K562 (cell line): Measurements from ENCODE around the gene APBA2. TPM values are rescaled to one million over a fixed set of nuclear protein-coding genes. Genes with fewer than 3 reads are reported as not detected.

Experiments used
- BRD4 ChIP-seq: fragments of 200-600 bp; sonication (generic); IDR thresholded peaks from 2 replicates; pipeline ENCODE4 v1.6.1; 2017; ENCODE audit warnings: inconsistent platforms
- CBFA2T3 ChIP-seq: fragments of 450-650 bp; IDR thresholded peaks from 2 replicates; pipeline ENCODE4 v1.6.1; 2017
- CBX8 ChIP-seq: fragments of 200-600 bp; sonication (generic); IDR thresholded peaks from 2 replicates; pipeline ENCODE4 v1.6.1; 2012; ENCODE audit warnings: borderline replicate concordance, mixed run types, low read depth, mild to moderate bottlenecking, moderate library complexity, mixed read lengths, low read length, control low read depth, inconsistent platforms; ENCODE audit not compliant: poor library complexity, severe bottlenecking; ENCODE audit errors: extremely low read depth
- CCNT2 ChIP-seq: IDR thresholded peaks from 2 replicates; pipeline ENCODE4 v1.6.1; 2011; ENCODE audit warnings: borderline replicate concordance, low read depth, mild to moderate bottlenecking, moderate library complexity, mixed read lengths, low read length; ENCODE audit not compliant: insufficient read length; ENCODE audit errors: extremely low read depth
- HDAC8 ChIP-seq: fragments of 450-650 bp; IDR thresholded peaks from 2 replicates; pipeline ENCODE4 v1.6.1; 2016; ENCODE audit warnings: mild to moderate bottlenecking, missing genetic modification characterization, moderate library complexity, missing compliant biosample characterization
- MAFK ChIP-seq: IDR thresholded peaks from 2 replicates; pipeline ENCODE4 v1.6.1; 2011; ENCODE audit warnings: low read length, improper control_type of control experiment
- MBD2 ChIP-seq: sonication (generic); IDR thresholded peaks from 2 replicates; pipeline ENCODE4 v1.6.1; 2016; ENCODE audit warnings: low read depth, borderline replicate concordance
- PHF8 ChIP-seq: fragments of 200-600 bp; sonication (generic); IDR thresholded peaks from 2 replicates; pipeline ENCODE4 v1.6.1; 2012; ENCODE audit warnings: mixed run types, mild to moderate bottlenecking, inconsistent platforms, low read length, moderate library complexity, borderline replicate concordance
- RHOXF2B ChIP-seq: fragments of 250-450 bp; sonication (Bioruptor Pico); conservative IDR thresholded peaks from 2 replicates; pipeline ENCODE4 v1.5.1; 2021
- ZBTB7A ChIP-seq: IDR thresholded peaks from 2 replicates; pipeline ENCODE4 v1.6.1; 2011; ENCODE audit warnings: low read depth, mild to moderate bottlenecking, low read length, moderate library complexity, borderline replicate concordance; ENCODE audit not compliant: control insufficient read depth
- ZNF146 ChIP-seq: IDR thresholded peaks from one replicate; pipeline ENCODE4 v1.6.1; 2018; ENCODE audit warnings: missing compliant biosample characterization; ENCODE audit not compliant: unreplicated experiment
- polyA plus RNA-seq, 8 experiments: library from polyadenylated mRNA; depleted of rRNA in 4 of 8; stranded (reverse) in 5 of 8; unstranded in 3 of 8; fragments of >200 nt; fragmentation: Nextera tagmentation in 2 of 8; fragmentation: Illumina TruSeq in 1 of 8; extraction: Ambion mirVana in 2 of 8; extraction: Trizol in 1 of 8; gene quantifications; 2 replicates each; pipeline versions ENCODE4 v1.2.1 to v1.2.3, GENCODE V29; 2011 to 2014; ENCODE audit warnings: inconsistent platforms in 1 of 8, missing spikeins in 1 of 8
- total RNA-seq, 7 experiments: library from RNA; depleted of rRNA in 6 of 7; stranded (reverse); fragments of >200 nt in 6 of 7; fragmentation: Illumina TruSeq in 2 of 7; extraction: Trizol in 2 of 7; gene quantifications; 2 replicates each; pipeline versions ENCODE4 v1.2.1 to v1.2.3, GENCODE V29; 2011 to 2021; ENCODE audit warnings: low replicate concordance in 1 of 7
- TF ChIP-seq, protein P1 (sequence below): fragments of 250-450 bp; sonication (Bioruptor Pico); IDR thresholded peaks from 2 replicates; pipeline ENCODE4 v1.4.0; 2020; ENCODE audit warnings: mild to moderate bottlenecking
- TF ChIP-seq, protein P2 (sequence below), 2 experiments: IDR thresholded peaks; 2 replicates each; pipeline ENCODE4 v1.6.1; 2012; ENCODE audit warnings: improper control_type of control experiment in 2 of 2, low read depth in 2 of 2, low read length in 2 of 2, borderline replicate concordance in 1 of 2
- TF ChIP-seq, protein P3 (sequence below): fragments of 250-450 bp; sonication (Bioruptor Pico); IDR thresholded peaks from 2 replicates; pipeline ENCODE4 v1.8.0; 2022; ENCODE audit warnings: inconsistent platforms
- TF ChIP-seq, protein P4 (sequence below): sonication (generic); formaldehyde crosslinking; IDR thresholded peaks from 2 replicates; pipeline ENCODE4 v1.9.0; 2022; ENCODE audit warnings: mild to moderate bottlenecking, missing genetic modification reagents
- TF ChIP-seq, protein P5 (sequence below): fragments of 450-650 bp; formaldehyde crosslinking; IDR thresholded peaks from 2 replicates; pipeline ENCODE4 v1.4.0; 2022; ENCODE audit warnings: mild to moderate bottlenecking, moderate library complexity
- TF ChIP-seq, protein P6 (sequence below): fragments of 250-450 bp; sonication (Bioruptor Pico); IDR thresholded peaks from 2 replicates; pipeline ENCODE4 v1.5.0; 2021

APBA2 gene
- total and polyA plus RNA-seq, 9 of the 15 experiments (the other 6 are each of a cell fraction or from before 2014, with no cell fraction given), result 0.24 to 40.9 (median 25.2) TPM

DNA sequence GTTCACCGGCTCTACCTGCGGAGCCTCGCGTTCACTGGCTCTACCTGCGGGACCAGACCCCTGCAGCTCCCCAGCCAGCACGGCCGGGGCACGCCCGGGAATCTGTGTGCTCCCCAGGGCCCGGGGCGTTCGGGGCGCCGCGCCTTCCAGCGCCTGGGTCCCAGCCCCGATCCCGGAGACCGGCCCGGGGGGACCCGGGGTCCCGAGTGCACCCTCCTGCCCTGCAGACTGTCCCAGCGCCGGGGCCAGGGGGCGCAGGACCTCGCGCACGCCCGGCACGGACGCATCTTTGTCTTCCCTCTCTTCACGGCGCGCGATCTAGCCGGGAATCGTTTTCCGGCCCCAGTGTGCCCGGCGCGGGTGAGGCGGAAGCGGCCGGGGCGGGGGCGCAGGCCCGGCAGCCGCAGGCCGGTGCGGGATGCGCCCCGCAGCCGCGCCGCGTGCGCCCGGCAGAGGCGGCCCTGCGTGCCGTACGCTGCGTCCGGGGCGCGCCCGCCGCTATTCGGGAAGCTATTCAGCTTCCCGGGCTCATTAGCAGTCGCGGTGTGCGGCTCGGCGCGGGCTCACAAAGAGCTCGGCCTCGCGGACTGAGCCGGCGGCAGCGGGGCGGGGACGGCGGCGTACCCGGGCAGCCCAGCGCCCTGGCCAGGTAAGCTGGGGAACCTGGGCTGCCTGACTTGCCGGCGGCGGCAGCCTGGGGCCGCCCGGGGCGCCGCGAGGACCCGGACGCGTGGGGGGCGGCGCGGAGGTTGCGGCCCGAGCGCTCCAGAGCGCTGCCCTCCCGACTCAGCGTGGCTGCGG lies at the start of gene APBA2 (continued):
- TF ChIP-seq ZBTB7A (peak; percentile 64; the same call in 1 of the 2 replicates), CBFA2T3 (peak; percentile 63), HDAC8 (no peak), PHF8 (peak; percentile 72; the same call in 1 of the 2 replicates), RHOXF2B (no peak), ZNF146 (CRISPR knock-in tag) (no peak), MAFK (no peak), MBD2 (no peak), BRD4 (no peak), CBX8 (no peak), CCNT2 (peak; percentile 62)
- TF ChIP-seq, protein P1, sequence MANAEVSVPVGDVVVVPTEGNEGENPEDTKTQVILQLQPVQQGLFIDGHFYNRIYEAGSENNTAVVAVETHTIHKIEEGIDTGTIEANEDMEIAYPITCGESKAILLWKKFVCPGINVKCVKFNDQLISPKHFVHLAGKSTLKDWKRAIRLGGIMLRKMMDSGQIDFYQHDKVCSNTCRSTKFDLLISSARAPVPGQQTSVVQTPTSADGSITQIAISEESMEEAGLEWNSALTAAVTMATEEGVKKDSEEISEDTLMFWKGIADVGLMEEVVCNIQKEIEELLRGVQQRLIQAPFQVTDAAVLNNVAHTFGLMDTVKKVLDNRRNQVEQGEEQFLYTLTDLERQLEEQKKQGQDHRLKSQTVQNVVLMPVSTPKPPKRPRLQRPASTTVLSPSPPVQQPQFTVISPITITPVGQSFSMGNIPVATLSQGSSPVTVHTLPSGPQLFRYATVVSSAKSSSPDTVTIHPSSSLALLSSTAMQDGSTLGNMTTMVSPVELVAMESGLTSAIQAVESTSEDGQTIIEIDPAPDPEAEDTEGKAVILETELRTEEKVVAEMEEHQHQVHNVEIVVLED (CRISPR knock-in tag), result peak; percentile 89
- TF ChIP-seq, protein P2, sequence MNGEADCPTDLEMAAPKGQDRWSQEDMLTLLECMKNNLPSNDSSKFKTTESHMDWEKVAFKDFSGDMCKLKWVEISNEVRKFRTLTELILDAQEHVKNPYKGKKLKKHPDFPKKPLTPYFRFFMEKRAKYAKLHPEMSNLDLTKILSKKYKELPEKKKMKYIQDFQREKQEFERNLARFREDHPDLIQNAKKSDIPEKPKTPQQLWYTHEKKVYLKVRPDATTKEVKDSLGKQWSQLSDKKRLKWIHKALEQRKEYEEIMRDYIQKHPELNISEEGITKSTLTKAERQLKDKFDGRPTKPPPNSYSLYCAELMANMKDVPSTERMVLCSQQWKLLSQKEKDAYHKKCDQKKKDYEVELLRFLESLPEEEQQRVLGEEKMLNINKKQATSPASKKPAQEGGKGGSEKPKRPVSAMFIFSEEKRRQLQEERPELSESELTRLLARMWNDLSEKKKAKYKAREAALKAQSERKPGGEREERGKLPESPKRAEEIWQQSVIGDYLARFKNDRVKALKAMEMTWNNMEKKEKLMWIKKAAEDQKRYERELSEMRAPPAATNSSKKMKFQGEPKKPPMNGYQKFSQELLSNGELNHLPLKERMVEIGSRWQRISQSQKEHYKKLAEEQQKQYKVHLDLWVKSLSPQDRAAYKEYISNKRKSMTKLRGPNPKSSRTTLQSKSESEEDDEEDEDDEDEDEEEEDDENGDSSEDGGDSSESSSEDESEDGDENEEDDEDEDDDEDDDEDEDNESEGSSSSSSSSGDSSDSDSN (IDR thresholded peaks at IDR 0.05; ENCODE audit: borderline replicate concordance in 1 of 2, low read depth in 2 of 2, low read length in 2 of 2), result peak in 1 of 2 experiments; percentile 47; a peak in 1 of 4 replicates
- TF ChIP-seq, protein P3, sequence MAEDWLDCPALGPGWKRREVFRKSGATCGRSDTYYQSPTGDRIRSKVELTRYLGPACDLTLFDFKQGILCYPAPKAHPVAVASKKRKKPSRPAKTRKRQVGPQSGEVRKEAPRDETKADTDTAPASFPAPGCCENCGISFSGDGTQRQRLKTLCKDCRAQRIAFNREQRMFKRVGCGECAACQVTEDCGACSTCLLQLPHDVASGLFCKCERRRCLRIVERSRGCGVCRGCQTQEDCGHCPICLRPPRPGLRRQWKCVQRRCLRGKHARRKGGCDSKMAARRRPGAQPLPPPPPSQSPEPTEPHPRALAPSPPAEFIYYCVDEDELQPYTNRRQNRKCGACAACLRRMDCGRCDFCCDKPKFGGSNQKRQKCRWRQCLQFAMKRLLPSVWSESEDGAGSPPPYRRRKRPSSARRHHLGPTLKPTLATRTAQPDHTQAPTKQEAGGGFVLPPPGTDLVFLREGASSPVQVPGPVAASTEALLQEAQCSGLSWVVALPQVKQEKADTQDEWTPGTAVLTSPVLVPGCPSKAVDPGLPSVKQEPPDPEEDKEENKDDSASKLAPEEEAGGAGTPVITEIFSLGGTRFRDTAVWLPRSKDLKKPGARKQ (CRISPR knock-in tag), result peak; percentile 66; the same call in 1 of the 2 replicates
- TF ChIP-seq, protein P4, sequence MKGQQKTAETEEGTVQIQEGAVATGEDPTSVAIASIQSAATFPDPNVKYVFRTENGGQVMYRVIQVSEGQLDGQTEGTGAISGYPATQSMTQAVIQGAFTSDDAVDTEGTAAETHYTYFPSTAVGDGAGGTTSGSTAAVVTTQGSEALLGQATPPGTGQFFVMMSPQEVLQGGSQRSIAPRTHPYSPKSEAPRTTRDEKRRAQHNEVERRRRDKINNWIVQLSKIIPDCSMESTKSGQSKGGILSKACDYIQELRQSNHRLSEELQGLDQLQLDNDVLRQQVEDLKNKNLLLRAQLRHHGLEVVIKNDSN (CRISPR knock-in tag), result no peak
- TF ChIP-seq, protein P5, sequence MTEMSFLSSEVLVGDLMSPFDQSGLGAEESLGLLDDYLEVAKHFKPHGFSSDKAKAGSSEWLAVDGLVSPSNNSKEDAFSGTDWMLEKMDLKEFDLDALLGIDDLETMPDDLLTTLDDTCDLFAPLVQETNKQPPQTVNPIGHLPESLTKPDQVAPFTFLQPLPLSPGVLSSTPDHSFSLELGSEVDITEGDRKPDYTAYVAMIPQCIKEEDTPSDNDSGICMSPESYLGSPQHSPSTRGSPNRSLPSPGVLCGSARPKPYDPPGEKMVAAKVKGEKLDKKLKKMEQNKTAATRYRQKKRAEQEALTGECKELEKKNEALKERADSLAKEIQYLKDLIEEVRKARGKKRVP (CRISPR knock-in tag), result no peak
- TF ChIP-seq, protein P6, sequence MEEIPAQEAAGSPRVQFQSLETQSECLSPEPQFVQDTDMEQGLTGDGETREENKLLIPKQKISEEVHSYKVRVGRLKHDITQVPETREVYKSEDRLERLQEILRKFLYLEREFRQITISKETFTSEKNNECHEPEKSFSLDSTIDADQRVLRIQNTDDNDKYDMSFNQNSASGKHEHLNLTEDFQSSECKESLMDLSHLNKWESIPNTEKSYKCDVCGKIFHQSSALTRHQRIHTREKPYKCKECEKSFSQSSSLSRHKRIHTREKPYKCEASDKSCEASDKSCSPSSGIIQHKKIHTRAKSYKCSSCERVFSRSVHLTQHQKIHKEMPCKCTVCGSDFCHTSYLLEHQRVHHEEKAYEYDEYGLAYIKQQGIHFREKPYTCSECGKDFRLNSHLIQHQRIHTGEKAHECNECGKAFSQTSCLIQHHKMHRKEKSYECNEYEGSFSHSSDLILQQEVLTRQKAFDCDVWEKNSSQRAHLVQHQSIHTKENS (CRISPR knock-in tag), result no peak
